HUES64 (cell line): Measurements from ENCODE around the gene CEP164.

Source experiments
- H3K27ac ChIP-seq: 2 replicates; pipeline ENCODE4 v1.7.0; 2013; ENCODE audit warnings: low read depth, low read length, inconsistent platforms
- H3K27me3 ChIP-seq: 2 replicates; pipeline ENCODE4 v1.6.1; 2013; ENCODE audit warnings: mild to moderate bottlenecking, low read length; ENCODE audit not compliant: insufficient read depth
- H3K36me3 ChIP-seq: 2 replicates; pipeline ENCODE4 v1.6.1; 2013; ENCODE audit warnings: mild to moderate bottlenecking, low read length; ENCODE audit not compliant: insufficient read depth
- H3K4me1 ChIP-seq: 2 replicates; pipeline ENCODE4 v1.6.1; 2013; ENCODE audit warnings: mild to moderate bottlenecking, low read length, moderate library complexity; ENCODE audit not compliant: insufficient read depth
- H3K4me3 ChIP-seq: 2 replicates; pipeline ENCODE4 v1.5.1; 2013; ENCODE audit warnings: mild to moderate bottlenecking, low read length, moderate library complexity
- H3K9ac ChIP-seq: 2 replicates; pipeline ENCODE4 v1.6.1; 2013; ENCODE audit warnings: mild to moderate bottlenecking, low read depth, low read length
- H3K9me3 ChIP-seq: 2 replicates; pipeline ENCODE4 v1.6.1; 2013; ENCODE audit warnings: low read depth, low read length; ENCODE audit not compliant: insufficient read depth
- WGBS: fragments of 150-250, 120-280 bp; methylation state at CpG from one replicate; pipeline ENCODE4 v1.1.7; 2013; ENCODE audit warnings: missing lambda C conversion rate; 5-methylcytosine and 5-hydroxymethylcytosine counted together

CEP164 gene

DNA sequence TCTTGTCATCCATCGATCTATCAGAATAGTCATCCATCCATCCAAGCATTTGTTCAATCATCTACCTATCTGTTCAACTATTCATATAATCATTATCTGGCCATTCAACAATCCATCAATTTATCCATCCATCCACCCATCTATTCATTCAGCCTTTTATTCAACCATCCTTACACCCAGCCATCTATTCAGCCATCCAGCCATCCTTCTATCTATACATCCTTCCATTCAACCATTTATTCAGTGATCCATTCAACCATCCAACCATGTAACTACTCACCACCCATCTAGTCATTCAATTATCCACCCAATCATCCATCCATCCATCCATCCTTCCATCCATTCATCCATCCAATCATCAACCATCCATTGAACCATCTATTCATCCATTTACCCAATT lies 106.8 kb downstream of the CEP164 start:
- no peaks in the 10 kb centered on the region for H3K27me3 ChIP-seq
- WGBS, result 93% methylated on average over 1 of the region's 1 CpG
- H3K4me1 ChIP-seq, result peaks cover 8% of the 10 kb centered on the region; the same call in 1 of the 2 replicates
- no peak overlapping the region for H3K4me3 ChIP-seq
- H3K36me3 ChIP-seq, result no peaks in the 10 kb centered on the region
- H3K9ac ChIP-seq, result no peak overlapping the region
- no peaks in the 10 kb centered on the region for H3K9me3 ChIP-seq
- H3K27ac ChIP-seq, result no peak overlapping the region

DNA sequence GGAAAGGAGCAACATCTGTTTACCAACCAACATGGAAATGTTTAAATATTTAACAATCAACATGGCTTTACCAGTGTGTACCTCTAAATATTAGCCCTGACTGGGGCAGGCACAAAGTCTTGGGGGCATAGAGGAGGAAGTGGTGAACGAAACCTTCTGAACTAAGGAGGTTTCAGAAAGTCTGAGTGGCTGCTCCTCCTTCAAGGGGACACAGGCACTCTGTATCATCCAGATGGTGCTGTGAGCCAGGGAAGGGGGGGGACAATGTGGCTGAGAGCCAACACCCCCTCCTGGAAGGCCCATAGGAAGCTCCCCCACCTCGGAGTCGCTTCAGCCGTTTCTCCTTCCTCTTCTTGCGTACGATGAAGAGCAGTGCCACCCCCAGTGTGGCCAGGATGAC lies 107.7 kb downstream of the CEP164 start:
- Histone ChIP-seq H3K9ac (no peak overlapping the region), H3K27me3 (no peaks in the 10 kb centered on the region), H3K4me1 (no peaks in the 10 kb centered on the region), H3K4me3 (no peak overlapping the region), H3K36me3 (no peaks in the 10 kb centered on the region), H3K9me3 (no peaks in the 10 kb centered on the region), H3K27ac (no peak overlapping the region)
- 96% methylated on average over 6 of the region's 6 CpGs for WGBS

DNA sequence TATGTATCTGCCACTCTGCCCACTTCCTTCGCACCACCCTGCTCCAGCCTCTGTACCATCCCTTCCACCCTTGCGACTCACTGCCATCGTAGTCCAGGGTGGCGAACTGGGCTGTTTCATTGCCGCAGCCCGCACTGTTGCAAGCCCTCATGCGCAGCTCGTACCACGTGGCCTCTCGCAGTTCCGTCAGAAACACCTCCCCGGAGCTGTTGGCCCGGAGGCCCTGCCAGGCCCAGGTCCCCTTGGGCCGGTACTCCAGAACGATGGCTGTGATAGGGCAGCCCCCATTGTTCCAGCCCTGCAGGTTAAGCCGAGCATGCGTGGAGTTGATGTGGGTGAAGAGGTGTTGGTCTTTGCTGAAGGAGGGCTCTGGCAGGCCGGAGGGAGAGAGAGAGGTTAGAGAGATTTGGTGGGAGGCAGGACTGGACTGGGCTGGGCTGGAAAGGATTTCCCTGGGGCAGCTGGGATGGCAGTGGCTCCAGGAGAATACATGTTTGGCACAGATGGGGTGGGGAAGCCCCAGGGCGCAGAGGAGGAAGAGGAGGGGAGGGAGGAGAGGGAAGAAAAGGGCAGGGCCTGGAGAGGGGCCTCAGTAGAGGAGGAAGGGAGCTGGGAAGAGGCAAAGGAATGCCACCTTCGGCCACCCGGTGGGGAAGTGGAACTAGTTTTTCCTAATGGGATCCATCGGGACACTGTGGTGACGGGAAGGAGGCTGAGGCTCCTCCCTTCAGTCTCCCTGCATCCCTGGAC lies 109.6 kb downstream of the CEP164 start:
- H3K9ac ChIP-seq, result no peak overlapping the region
- no peaks in the 10 kb centered on the region for H3K9me3 ChIP-seq
- no peaks in the 10 kb centered on the region for H3K36me3 ChIP-seq
- H3K27ac ChIP-seq, result no peak overlapping the region
- H3K27me3 ChIP-seq, result no peaks in the 10 kb centered on the region
- H3K4me1 ChIP-seq, result no peaks in the 10 kb centered on the region
- no peak overlapping the region for H3K4me3 ChIP-seq
- 88% methylated on average over 23 of the region's 23 CpGs for WGBS

DNA sequence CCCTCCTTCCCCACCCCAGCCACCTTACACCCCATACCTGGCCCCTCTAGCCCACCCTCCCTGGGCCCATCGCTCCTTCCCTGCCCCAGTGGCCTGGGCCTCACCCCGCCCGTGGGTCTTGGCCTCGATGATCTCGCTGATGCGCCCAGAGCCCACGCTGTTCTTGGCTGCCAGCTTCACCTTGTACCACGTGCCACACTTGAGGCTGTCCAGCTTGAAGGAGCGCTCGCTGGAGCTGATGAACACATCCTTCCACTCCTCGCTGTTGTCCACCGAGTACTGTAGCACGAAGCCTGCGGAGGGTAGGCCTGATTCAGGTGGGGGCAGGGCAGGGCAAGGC lies 110.1 kb downstream of the CEP164 start:
- Histone ChIP-seq H3K4me3 (no peak overlapping the region), H3K9me3 (no peaks in the 10 kb centered on the region), H3K9ac (no peak overlapping the region), H3K27me3 (no peaks in the 10 kb centered on the region), H3K4me1 (no peaks in the 10 kb centered on the region), H3K27ac (no peak overlapping the region), H3K36me3 (no peaks in the 10 kb centered on the region)
- WGBS, result 89% methylated on average over 14 of the region's 14 CpGs

DNA sequence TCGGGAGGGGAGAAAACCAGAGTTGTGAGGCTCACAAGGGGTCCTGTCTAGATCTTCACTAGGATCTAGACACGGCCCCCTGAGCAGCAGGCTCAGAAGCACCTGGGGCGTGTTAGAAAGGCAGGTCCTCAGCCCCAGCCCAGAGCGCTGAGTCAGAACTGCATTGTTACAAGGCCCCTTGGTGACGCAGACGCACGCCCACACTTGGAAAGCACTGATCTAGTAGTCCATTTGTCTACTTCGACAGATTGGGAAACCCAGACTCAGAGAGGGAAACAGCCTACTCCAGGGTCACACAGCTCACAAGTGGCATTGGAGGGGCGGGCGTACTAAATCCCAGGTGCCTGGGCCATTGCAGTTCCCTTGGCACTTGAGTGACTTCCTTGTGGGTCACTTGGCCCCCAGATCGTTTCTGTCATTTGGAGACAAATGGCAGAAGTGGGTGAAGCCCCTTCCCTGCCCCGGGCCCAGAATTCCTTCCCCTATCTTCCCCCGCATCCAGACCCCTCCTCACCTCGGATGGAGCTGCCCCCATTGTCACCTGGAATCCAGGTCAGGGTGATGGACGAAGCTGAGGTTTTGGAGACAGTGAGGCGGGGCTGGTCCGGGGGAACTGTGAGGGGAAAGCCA lies 110.8 kb downstream of the CEP164 start:
- Histone ChIP-seq H3K4me1 (no peaks in the 10 kb centered on the region), H3K36me3 (no peaks in the 10 kb centered on the region), H3K27ac (no peak overlapping the region), H3K9ac (no peak overlapping the region), H3K27me3 (peaks cover 1% of the 10 kb centered on the region; the same call in 1 of the 2 replicates), H3K9me3 (no peaks in the 10 kb centered on the region), H3K4me3 (no peak overlapping the region)
- 84% methylated on average over 16 of the region's 17 CpGs for WGBS

DNA sequence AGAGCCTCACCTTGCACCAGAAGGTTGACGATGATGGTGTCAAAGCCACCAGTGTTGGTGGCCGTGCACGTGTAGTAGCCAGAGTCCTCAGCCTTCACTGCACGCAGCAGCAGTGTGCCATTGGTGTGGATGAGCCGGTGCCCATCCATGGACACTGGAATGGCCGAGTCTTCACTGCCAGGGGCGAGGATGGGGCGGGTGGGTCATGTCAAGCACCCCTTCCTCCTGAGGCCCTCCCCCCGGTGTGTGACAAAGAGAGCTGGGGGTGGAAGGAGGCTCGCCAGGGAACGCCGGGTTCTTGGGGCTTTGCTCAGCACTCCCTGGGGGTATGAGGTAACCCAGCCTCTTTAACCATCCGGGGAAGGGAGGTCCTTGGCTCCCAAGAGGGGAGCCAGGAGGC lies 111.6 kb downstream of the CEP164 start:
- WGBS, result 91% methylated on average over 13 of the region's 13 CpGs

DNA sequence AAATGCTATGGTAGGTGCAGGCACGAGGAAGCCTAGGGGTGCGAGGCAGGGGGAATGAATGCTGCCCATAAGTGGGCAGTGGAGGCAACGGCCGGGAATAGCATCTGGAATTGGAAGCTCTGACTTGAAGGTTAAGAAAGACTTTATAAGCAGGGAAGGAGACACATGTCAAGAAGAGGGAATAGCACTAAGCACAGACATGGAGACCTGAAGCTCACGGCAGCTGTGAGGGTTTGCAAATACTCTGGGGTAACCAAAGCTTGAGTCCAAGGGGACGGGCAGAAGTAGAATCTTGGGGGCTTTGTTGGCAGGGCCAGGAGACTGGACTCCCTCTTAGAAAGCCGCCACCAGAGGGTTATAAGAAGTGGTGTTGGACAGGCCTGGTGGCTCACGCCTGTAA lies 112.6 kb downstream of the CEP164 start:
- Histone ChIP-seq H3K36me3 (no peaks in the 10 kb centered on the region), H3K4me3 (no peak overlapping the region), H3K9me3 (no peaks in the 10 kb centered on the region), H3K4me1 (no peaks in the 10 kb centered on the region), H3K27me3 (peaks cover 7% of the 10 kb centered on the region; the same call in 1 of the 2 replicates), H3K9ac (no peak overlapping the region), H3K27ac (no peak overlapping the region)
- 91% methylated on average over 8 of the region's 8 CpGs for WGBS

More for the DNA sequence above, 111.6 kb downstream of the CEP164 start:
- H3K4me3 ChIP-seq, result no peak overlapping the region
- H3K27ac ChIP-seq, result no peak overlapping the region
- H3K27me3 ChIP-seq, result peaks cover 7% of the 10 kb centered on the region; the same call in 1 of the 2 replicates
- no peaks in the 10 kb centered on the region for H3K4me1 ChIP-seq
- no peak overlapping the region for H3K9ac ChIP-seq
- no peaks in the 10 kb centered on the region for H3K36me3 ChIP-seq
- H3K9me3 ChIP-seq, result no peaks in the 10 kb centered on the region

DNA sequence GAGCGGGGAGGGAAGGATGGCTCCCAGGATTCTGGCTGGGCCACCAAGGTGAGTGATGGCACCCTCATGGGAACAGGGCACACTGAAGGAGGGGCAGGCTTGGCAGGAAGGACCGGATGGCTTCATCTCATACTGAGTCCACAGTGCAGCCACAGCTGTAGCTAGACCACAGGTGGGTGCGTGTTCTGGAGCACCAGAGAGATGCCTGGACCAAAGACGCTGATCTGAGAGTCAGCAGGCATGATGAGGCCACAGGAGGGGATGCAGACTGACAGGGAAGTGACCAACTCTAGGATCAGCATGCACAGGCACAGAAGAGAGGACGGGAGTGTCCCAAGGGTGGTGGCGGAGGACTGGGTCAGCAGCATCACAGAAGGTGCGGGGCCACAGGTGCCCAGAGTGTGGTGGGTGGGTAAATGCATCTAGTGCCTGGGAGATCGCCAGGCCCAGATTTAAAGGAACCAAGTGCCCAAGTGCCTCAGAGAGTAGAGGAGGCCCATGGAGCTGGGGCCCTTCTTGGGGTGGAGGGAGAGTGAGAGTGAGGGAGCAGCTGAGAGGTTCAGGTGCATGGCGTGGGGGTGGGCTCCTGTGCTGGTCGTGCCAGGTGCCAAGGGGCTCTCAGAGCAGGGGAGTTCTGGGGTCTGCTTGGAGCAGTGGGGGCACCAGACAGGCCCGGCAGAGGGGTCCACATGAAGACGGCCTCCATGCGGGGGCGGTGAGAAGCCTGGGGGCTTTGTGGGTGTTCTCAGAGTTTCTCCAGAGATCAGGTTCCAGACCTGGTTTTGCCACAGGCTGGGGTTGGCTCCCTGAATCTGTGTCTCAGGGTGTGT lies 113.7 kb downstream of the CEP164 start:
- no peak overlapping the region for H3K9ac ChIP-seq
- H3K9me3 ChIP-seq, result no peaks in the 10 kb centered on the region
- H3K4me1 ChIP-seq, result no peaks in the 10 kb centered on the region
- peaks cover 7% of the 10 kb centered on the region; the same call in 1 of the 2 replicates for H3K27me3 ChIP-seq
- H3K4me3 ChIP-seq, result no peak overlapping the region
- no peaks in the 10 kb centered on the region for H3K36me3 ChIP-seq
- H3K27ac ChIP-seq, result no peak overlapping the region
- WGBS, result 91% methylated on average over 14 of the region's 14 CpGs

DNA sequence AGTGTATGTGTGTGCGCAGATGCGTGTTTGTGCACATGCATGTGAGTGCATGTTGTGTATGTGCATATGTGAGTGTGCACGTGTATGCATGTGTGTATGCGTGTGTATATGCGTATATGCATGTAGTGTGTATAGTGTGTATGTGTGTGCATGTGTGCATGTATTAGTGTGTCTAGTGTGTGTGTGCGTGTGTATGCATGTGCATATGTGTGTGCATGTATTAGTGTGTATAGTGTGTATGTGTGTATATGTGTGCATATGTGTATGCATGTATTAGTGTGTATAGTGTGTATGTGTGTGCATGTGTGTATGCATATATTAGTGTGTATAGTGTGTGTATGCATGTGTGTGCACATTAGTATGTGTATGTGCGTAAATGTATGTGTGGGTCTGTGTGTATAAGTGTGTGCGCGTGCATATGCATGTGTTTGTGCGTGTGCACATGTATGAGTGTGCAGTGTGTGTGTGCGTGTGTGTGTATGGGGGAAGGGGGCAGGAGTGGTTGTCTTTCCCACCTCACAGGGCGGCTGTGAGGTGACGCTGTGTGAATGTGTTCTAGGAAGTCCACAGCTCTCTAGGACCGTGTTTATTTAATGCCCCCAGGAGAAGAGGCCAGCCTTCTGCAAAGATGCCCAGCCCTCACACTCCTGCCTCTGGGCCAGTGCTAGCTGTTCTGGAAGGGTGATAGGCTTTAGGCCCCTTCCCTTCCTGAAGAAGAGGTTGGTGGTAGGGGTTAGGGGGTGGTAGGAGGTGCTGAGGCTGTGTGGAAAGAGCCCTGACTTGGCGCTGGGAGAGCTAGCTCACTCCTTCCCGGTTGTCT lies 114.6 kb downstream of the CEP164 start:
- Histone ChIP-seq H3K27ac (no peak overlapping the region), H3K27me3 (peaks cover 7% of the 10 kb centered on the region; the same call in 1 of the 2 replicates), H3K4me3 (no peak overlapping the region), H3K9me3 (no peaks in the 10 kb centered on the region), H3K9ac (no peak overlapping the region), H3K36me3 (no peaks in the 10 kb centered on the region), H3K4me1 (no peaks in the 10 kb centered on the region)
- WGBS, result 90% methylated on average over 16 of the region's 16 CpGs

DNA sequence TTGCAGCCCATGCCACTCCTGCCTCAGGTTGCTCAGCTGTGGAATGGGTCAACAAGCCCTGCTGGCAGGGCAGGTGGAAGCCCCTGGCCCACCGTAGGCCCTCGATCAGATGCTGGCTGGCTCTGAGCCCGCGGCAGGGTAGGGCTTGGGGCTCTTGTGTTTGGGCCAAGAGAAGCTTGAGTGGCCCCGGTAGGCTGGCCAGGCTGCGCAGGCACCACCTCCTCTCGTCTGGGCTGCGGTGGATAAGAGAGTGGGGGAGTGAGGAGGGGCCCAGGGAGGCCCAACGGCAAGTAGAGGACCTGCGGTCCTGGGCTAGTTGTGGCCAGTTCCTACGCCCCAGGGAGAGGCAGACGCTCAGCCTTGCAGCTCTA lies 115.2 kb downstream of the CEP164 start:
- WGBS, result 84% methylated on average over 12 of the region's 12 CpGs
- Histone ChIP-seq H3K36me3 (no peaks in the 10 kb centered on the region), H3K4me1 (no peaks in the 10 kb centered on the region), H3K9ac (no peak overlapping the region), H3K9me3 (no peaks in the 10 kb centered on the region), H3K27me3 (peaks cover 7% of the 10 kb centered on the region; the same call in 1 of the 2 replicates), H3K27ac (no peak overlapping the region), H3K4me3 (no peak overlapping the region)
